Measurements from ENCODE around the gene RNU1-3.

- no peak for TF ChIP-seq POU5F1 (IDR thresholded peaks at IDR 0.05; ENCODE audit: low read depth, low read length)
- TF ChIP-seq CBX5 (IDR thresholded peaks at IDR 0.05; ENCODE audit: low read depth, low read length): no peak
- peak; percentile 99 for TF ChIP-seq TBP (IDR thresholded peaks at IDR 0.05; ENCODE audit: low read depth, low read length)
- no peak for TF ChIP-seq POLR2AphosphoS5 (IDR thresholded peaks at IDR 0.05; ENCODE audit: low read depth, low read length)
- no peak for TF ChIP-seq GABPA (IDR thresholded peaks at IDR 0.05; ENCODE audit: borderline replicate concordance, insufficient read depth, low read length)
Measured at GRCh38 chr1:16677552-16678431, 11.0 kb upstream of the RNU1-3 start.

All from H1 (cell line).